CD14-positive monocyte (primary cell): ENCODE data around the gene MCM3AP. TPM values are rescaled to one million over a fixed set of nuclear protein-coding genes. Genes with fewer than 3 reads are reported as not detected.

Experiments
- DNase-seq, 3 donors: peaks; one replicate each; pipeline ENCODE4 v3.0.0-alpha.2; 2011 to 2022
- H2AFZ ChIP-seq: 2 replicates; pipeline ENCODE4 v1.6.0; 2012; ENCODE audit warnings: mild to moderate bottlenecking, low read depth, low read length, inconsistent platforms; ENCODE audit not compliant: insufficient read depth, poor library complexity, severe bottlenecking
- H3K27ac ChIP-seq, 2 donors: 1 replicate in 1 of 2; 2 replicates in 1 of 2; pipeline ENCODE4 v1.5.1; 2012 to 2013; ENCODE audit warnings: low read length in 2 of 2, control low read depth in 1 of 2, inconsistent platforms in 1 of 2, low read depth in 1 of 2, mild to moderate bottlenecking in 1 of 2
- H3K27me3 ChIP-seq, 2 donors: one replicate each; pipeline versions ENCODE4 v1.6.0 to v1.6.1; 2011 to 2013; ENCODE audit warnings: low read length in 2 of 2; ENCODE audit not compliant: control insufficient read depth in 2 of 2, insufficient read depth in 2 of 2
- H3K36me3 ChIP-seq, 2 donors: replicated peaks in 1 of 2; 1 replicate in 1 of 2; 2 replicates in 1 of 2; pipeline versions ENCODE4 v1.5.1 to v1.6.1; 2012 to 2013; ENCODE audit warnings: low read length in 2 of 2, control low read depth in 1 of 2, inconsistent platforms in 1 of 2, mild to moderate bottlenecking in 1 of 2; ENCODE audit not compliant: insufficient read depth in 2 of 2, control insufficient read depth in 1 of 2
- H3K4me1 ChIP-seq, 2 donors: 1 replicate in 1 of 2; 2 replicates in 1 of 2; pipeline versions ENCODE4 v1.5.1 to v1.6.1; 2012 to 2013; ENCODE audit warnings: low read length in 2 of 2, control low read depth in 1 of 2, inconsistent platforms in 1 of 2, mild to moderate bottlenecking in 1 of 2, moderate library complexity in 1 of 2; ENCODE audit not compliant: insufficient read depth in 2 of 2, control insufficient read depth in 1 of 2
- H3K4me2 ChIP-seq: replicated peaks from 2 replicates; pipeline ENCODE3; 2012; ENCODE audit warnings: low read length, moderate library complexity, mild to moderate bottlenecking; ENCODE audit not compliant: poor library complexity, severe bottlenecking; ENCODE audit errors: extremely low read depth
- H3K4me3 ChIP-seq, 3 experiments: fragments of 200-600 bp in 1 of 3; sonication (generic) in 1 of 3; replicated peaks in 1 of 3; 1 replicate in 2 of 3; 2 replicates in 1 of 3; pipeline ENCODE4 v1.5.1; 2011 to 2013; ENCODE audit warnings: low read length in 3 of 3, mild to moderate bottlenecking in 3 of 3, control low read depth in 2 of 3, low read depth in 2 of 3, inconsistent platforms in 1 of 3, moderate library complexity in 1 of 3
- H3K79me2 ChIP-seq: 2 replicates; pipeline ENCODE4 v1.6.0; 2012; ENCODE audit warnings: mild to moderate bottlenecking, control low read depth, inconsistent platforms, low read length, moderate library complexity; ENCODE audit not compliant: insufficient read depth
- H3K9ac ChIP-seq: 2 replicates; pipeline ENCODE4 v1.6.0; 2017; ENCODE audit warnings: low read length, mild to moderate bottlenecking; ENCODE audit not compliant: insufficient read depth, poor library complexity, severe bottlenecking
- H3K9me3 ChIP-seq, 2 donors: replicated peaks in 1 of 2; 1 replicate in 1 of 2; 2 replicates in 1 of 2; pipeline versions ENCODE4 v1.5.1 to v1.6.1; 2012 to 2013; ENCODE audit warnings: low read length in 2 of 2, control low read depth in 1 of 2; ENCODE audit not compliant: control insufficient read depth in 1 of 2, insufficient read depth in 1 of 2
- H4K20me1 ChIP-seq: 2 replicates; pipeline ENCODE4 v1.6.0; 2012; ENCODE audit warnings: mild to moderate bottlenecking, low read length, control low read depth, moderate library complexity; ENCODE audit not compliant: insufficient read depth
- H3K27ac Mint-ChIP-seq, 7 donors: one replicate each; pipeline ENCODE4 v1.8.0; 2020; ENCODE audit warnings: mild to moderate bottlenecking in 7 of 7, mixed read lengths in 7 of 7, moderate library complexity in 6 of 7, inconsistent platforms in 2 of 7
- H3K27me3 Mint-ChIP-seq, 3 donors: one replicate each; pipeline ENCODE4 v1.8.0; 2021 to 2022; ENCODE audit warnings: low read depth in 3 of 3, mild to moderate bottlenecking in 3 of 3, mixed read lengths in 3 of 3, moderate library complexity in 3 of 3, inconsistent platforms in 1 of 3
- H3K36me3 Mint-ChIP-seq, 2 donors: one replicate each; pipeline ENCODE4 v1.8.0; 2020; ENCODE audit warnings: mixed read lengths in 2 of 2, inconsistent platforms in 1 of 2, mild to moderate bottlenecking in 1 of 2
- H3K4me1 Mint-ChIP-seq: one replicate; pipeline ENCODE4 v1.8.0; 2020; ENCODE audit warnings: mild to moderate bottlenecking, mixed read lengths
- H3K4me3 Mint-ChIP-seq, 2 donors: one replicate each; pipeline ENCODE4 v1.8.0; 2020; ENCODE audit warnings: mild to moderate bottlenecking in 2 of 2, mixed read lengths in 2 of 2, moderate library complexity in 1 of 2
- H3K9me3 Mint-ChIP-seq, 7 donors: one replicate each; pipeline ENCODE4 v1.8.0; 2020 to 2022; ENCODE audit warnings: mixed read lengths in 7 of 7, mild to moderate bottlenecking in 6 of 7, moderate library complexity in 6 of 7, inconsistent platforms in 2 of 7
- WGBS: methylation state at CpG from one replicate; pipeline ENCODE4 v1.1.5; 2013; ENCODE audit warnings: missing lambda C conversion rate; ENCODE audit not compliant: insufficient coverage; 5-methylcytosine and 5-hydroxymethylcytosine counted together
- intact Hi-C, 2 donors: fragments of 100-400 bp; cut with micrococcal nuclease; formaldehyde crosslinking; loops; one replicate each; pipeline versions ENCODE4 v1.15.0 to v1.15.1; 2023
- polyA plus RNA-seq, 3 donors: library from polyadenylated mRNA; depleted of rRNA in 1 of 3; unstranded in 2 of 3; stranded (reverse) in 1 of 3; fragments of 300-500 nt in 2 of 3; fragments of >200 nt in 1 of 3; fragmentation: Illumina TruSeq in 2 of 3; gene quantifications; 1 replicate in 2 of 3; 2 replicates in 1 of 3; pipeline ENCODE4 v1.2.3, GENCODE V29; 2012 to 2021
- TF ChIP-seq, protein P1 (sequence below): fragments of 200-600 bp; IDR thresholded peaks from one replicate; pipeline ENCODE4 v1.8.0; 2022; ENCODE audit warnings: antibody characterized with exemption, mild to moderate bottlenecking

Gene MCM3AP
- polyA plus RNA-seq, 3 donors, result 30.9 to 62.4 (median 32.7) TPM

DNA sequence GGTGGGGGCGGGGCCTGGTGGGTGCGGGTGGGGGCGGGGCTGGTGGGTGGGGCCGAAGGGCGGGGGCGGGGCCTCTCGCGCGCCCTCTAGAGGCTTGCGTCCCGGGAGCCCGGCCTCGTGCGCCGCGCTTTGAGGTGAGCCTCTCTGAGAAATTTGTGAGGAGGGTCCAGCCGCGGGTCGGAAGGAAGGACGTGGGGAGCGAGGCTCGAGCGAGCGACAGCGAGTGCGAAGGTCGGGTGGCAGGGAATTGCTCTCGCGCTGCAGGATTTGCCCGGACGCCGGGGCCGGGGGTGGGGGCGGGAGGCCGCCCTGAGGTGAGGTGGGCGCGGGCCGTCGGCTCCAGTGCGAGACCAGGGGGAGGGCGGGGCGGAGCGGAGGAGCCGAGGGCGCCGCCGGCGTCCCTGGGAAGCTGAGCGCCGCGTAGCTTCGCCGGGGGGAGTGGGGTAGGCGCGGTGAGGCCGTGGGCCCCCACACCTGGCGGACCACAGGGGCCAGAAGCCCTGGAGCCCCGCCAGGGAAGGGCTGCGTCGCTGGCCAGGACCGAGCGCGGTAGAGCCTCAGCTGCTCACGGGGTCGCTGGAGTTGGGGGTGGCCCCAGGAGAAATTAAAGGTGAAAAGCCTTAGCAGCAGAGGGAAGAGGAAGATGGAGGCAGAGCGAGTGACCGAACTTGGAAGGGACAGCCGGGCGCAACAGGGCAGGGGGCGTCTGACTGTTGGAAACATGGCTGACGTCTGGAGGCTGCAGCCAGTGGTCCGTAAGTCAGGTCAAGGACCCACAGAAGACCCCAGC, 56.1 kb downstream of the MCM3AP start:
- TF ChIP-seq, protein P1, sequence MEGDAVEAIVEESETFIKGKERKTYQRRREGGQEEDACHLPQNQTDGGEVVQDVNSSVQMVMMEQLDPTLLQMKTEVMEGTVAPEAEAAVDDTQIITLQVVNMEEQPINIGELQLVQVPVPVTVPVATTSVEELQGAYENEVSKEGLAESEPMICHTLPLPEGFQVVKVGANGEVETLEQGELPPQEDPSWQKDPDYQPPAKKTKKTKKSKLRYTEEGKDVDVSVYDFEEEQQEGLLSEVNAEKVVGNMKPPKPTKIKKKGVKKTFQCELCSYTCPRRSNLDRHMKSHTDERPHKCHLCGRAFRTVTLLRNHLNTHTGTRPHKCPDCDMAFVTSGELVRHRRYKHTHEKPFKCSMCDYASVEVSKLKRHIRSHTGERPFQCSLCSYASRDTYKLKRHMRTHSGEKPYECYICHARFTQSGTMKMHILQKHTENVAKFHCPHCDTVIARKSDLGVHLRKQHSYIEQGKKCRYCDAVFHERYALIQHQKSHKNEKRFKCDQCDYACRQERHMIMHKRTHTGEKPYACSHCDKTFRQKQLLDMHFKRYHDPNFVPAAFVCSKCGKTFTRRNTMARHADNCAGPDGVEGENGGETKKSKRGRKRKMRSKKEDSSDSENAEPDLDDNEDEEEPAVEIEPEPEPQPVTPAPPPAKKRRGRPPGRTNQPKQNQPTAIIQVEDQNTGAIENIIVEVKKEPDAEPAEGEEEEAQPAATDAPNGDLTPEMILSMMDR, result peak; percentile 65

DNA sequence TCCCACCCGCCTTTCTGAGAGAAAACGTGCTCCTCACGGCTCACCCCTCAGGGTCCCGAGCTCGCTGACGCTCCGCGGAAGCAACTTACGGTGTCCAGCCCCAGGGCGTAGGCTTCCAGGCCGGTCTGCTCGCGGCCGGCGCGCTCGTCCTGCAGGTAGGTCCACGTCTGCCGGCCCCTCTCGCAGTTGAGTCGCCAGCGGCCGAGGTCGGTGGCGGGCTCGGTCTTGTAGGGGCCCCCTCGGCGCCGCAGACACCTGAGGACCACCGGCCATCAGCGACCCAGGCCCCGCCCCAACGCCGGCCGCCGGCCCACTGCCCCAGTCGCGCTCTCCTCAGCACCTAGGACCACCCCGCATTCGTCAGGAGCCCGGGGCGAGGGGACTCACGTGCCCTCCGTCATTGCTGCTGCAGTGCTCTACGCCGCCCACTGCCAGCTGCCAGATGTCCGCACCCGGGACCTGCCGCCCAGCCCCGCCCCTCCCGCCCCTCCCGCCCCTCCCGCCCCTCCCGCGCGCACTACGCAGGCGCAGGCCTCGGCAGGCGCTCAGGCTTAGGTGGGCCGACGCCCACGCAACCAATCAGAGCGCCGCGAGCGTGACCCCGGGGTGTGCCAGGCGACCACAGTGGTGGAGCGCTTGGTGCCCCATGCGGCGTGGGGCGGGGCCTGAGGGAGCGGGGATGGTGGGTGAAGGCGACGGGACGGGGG, 56.9 kb downstream of the MCM3AP start, which contains the start of gene LSS:
Gene LSS, minus strand, starts transcription at position 430 of the 707 bp plus-strand sequence. Its CDS starts 29 bp downstream, at position 401.
- Histone ChIP-seq H3K27me3 (no peaks in the 10 kb centered on the region), H2AFZ (peak within 1 kb of the TSS; percentile 93), H3K9me3 (no peaks in the 10 kb centered on the region), H3K4me1 (peaks cover 17 to 24% of the 10 kb centered on the region in 2 donors), H3K9ac (peak within 1 kb of the TSS; percentile 78), H3K4me2 (peak within 1 kb of the TSS; percentile 89), H4K20me1 (no peaks in the 10 kb centered on the region), H3K36me3 (peaks cover 0 to 10% of the 10 kb centered on the region in 2 donors), H3K79me2 (peaks cover 4% of the 10 kb centered on the region), H3K27ac (peak within 1 kb of the TSS in 1 of 2 donors; percentile 68), H3K4me3 (peak within 1 kb of the TSS; percentile 62 to 90 (median 64))
- under 1% methylated on average over 51 of the region's 77 CpGs for WGBS
- H3K9me3 Mint-ChIP-seq, result peaks cover 0 to 7% (median 1%) of the 10 kb centered on the region in 7 donors
- H3K4me1 Mint-ChIP-seq, result peaks cover 34% of the 10 kb centered on the region
- H3K27ac Mint-ChIP-seq, result peak within 1 kb of the TSS; percentile 47 to 89 (median 85)
- H3K27me3 Mint-ChIP-seq, result peaks cover 2 to 7% (median 2%) of the 10 kb centered on the region in 3 donors
- peak; percentile 88 to 97 (median 95) for DNase-seq
- H3K4me3 Mint-ChIP-seq, result peak within 1 kb of the TSS; percentile 95 to 99
- H3K36me3 Mint-ChIP-seq, result peaks cover 12 to 18% of the 10 kb centered on the region in 2 donors
- intact Hi-C loops, result loop anchor here (2.0 to 5.0 kb wide), 3 partner anchors 44 to 94 kb away; partner anchors contain the start of genes SPATC1L (in 2 of the 2), C21orf58 (in 1 of the 2) and PCNT (in 1 of the 2)
- TF ChIP-seq, protein P1, result no peak

More for the DNA sequence above, 56.1 kb downstream of the MCM3AP start:
- Histone ChIP-seq H2AFZ (peak overlapping the region; percentile 92), H3K36me3 (peaks cover 7 to 18% of the 10 kb centered on the region in 2 donors), H4K20me1 (no peaks in the 10 kb centered on the region), H3K27ac (no peak overlapping the region), H3K4me3 (peak overlapping the region; percentile 31 to 74 (median 40)), H3K27me3 (no peaks in the 10 kb centered on the region), H3K79me2 (peaks cover 4% of the 10 kb centered on the region), H3K9me3 (no peaks in the 10 kb centered on the region), H3K4me2 (peak overlapping the region; percentile 85), H3K4me1 (peaks cover 17 to 24% of the 10 kb centered on the region in 2 donors), H3K9ac (peak overlapping the region; percentile 35)
- WGBS, result under 1% methylated on average over 57 of the region's 72 CpGs
- Mint-ChIP-seq H3K27me3 (peaks cover 2 to 7% (median 2%) of the 10 kb centered on the region in 3 donors), H3K9me3 (peaks cover 0 to 7% (median 1%) of the 10 kb centered on the region in 7 donors), H3K4me1 (peaks cover 34% of the 10 kb centered on the region), H3K4me3 (peak overlapping the region; percentile 95 to 99), H3K27ac (peak overlapping the region; percentile 47 to 89 (median 85)), H3K36me3 (peaks cover 20 to 26% of the 10 kb centered on the region in 2 donors)
- intact Hi-C loops, result loop anchor here (2.0 to 5.0 kb wide), 3 partner anchors 45 to 93 kb away; partner anchors contain the start of genes SPATC1L (in 2 of the 2), C21orf58 (in 1 of the 2) and PCNT (in 1 of the 2)
- peak in 1 of 3 donors; percentile 2 for DNase-seq
